PC-9 (cell line): ENCODE measurements around the gene DIRAS1. TPM values are rescaled to one million over a fixed set of nuclear protein-coding genes. Genes with fewer than 3 reads are reported as not detected.

Source experiments
- BruUV-seq: library from RNA; stranded (reverse); fragments of 400-500 nt; replicated peaks from 2 replicates; lab custom pipeline; 2021; lab: Mats Ljungman, UMichigan
- CTCF ChIA-PET: fragments of 300-600 bp; sonication (Branson Sonifier 250); formaldehyde crosslinking; loops from one replicate; lab custom pipeline; 2022; ENCODE audit warnings: antibody characterized with exemption; lab: Charles Lee
- POLR2A ChIA-PET: fragments of 300-600 bp; sonication (Branson Sonifier 250); formaldehyde crosslinking; loops from one replicate; lab custom pipeline; 2022; ENCODE audit warnings: antibody characterized with exemption; ENCODE audit not compliant: unreplicated experiment; lab: Charles Lee
- DNase-seq, 2 experiments: peaks; one replicate each; pipeline versions ENCODE4 v3.0.0 to v3.0.0-alpha.2; 2015 to 2022; ENCODE audit warnings: mixed read lengths in 1 of 2
- H2AFZ ChIP-seq: fragments of 200-600 bp; sonication (generic); 2 replicates; pipeline ENCODE4 v1.8.1; 2017; ENCODE audit warnings: antibody characterized with exemption
- H3F3A ChIP-seq: fragments of 200-600 bp; sonication (generic); 2 replicates; pipeline ENCODE4 v1.8.1; 2017; ENCODE audit warnings: antibody characterized with exemption, mild to moderate bottlenecking, low read depth; ENCODE audit not compliant: insufficient read depth
- H3K27ac ChIP-seq: fragments of 200-600 bp; sonication (generic); 2 replicates; pipeline ENCODE4 v1.6.1; 2016; ENCODE audit warnings: mixed run types
- H3K27me3 ChIP-seq: fragments of 200-600 bp; sonication (generic); 2 replicates; pipeline ENCODE4 v1.6.1; 2016; ENCODE audit warnings: low read depth, mixed run types; ENCODE audit not compliant: insufficient read depth
- H3K36me3 ChIP-seq: fragments of 200-600 bp; sonication (generic); 2 replicates; pipeline ENCODE4 v1.6.1; 2016; ENCODE audit warnings: low read depth, mixed run types
- H3K4me1 ChIP-seq: fragments of 200-600 bp; sonication (generic); replicated peaks from 2 replicates; pipeline ENCODE4 v1.6.1; 2016; ENCODE audit warnings: mixed run types; ENCODE audit not compliant: insufficient read depth
- H3K4me2 ChIP-seq: fragments of 200-600 bp; sonication (generic); 2 replicates; pipeline ENCODE4 v1.6.1; 2017; ENCODE audit warnings: mixed run types
- H3K4me3 ChIP-seq: fragments of 200-600 bp; sonication (generic); 2 replicates; pipeline ENCODE4 v1.6.1; 2016; ENCODE audit warnings: mixed run types
- H3K79me2 ChIP-seq: fragments of 200-600 bp; sonication (generic); 2 replicates; pipeline ENCODE4 v1.6.1; 2017; ENCODE audit warnings: low read depth, mixed run types
- H3K9me2 ChIP-seq: fragments of 200-600 bp; sonication (generic); 2 replicates; pipeline ENCODE4 v1.8.1; 2017; ENCODE audit warnings: mild to moderate bottlenecking; ENCODE audit not compliant: insufficient read depth
- H3K9me3 ChIP-seq: fragments of 200-600 bp; sonication (generic); 2 replicates; pipeline ENCODE4 v1.8.1; 2016; ENCODE audit warnings: low read depth; ENCODE audit not compliant: insufficient read depth
- H4K20me1 ChIP-seq: fragments of 200-600 bp; sonication (generic); 2 replicates; pipeline ENCODE4 v1.8.1; 2017; ENCODE audit not compliant: insufficient read depth
- CTCF ChIP-seq: fragments of 200-600 bp; sonication (generic); conservative IDR thresholded peaks from 2 replicates; pipeline ENCODE4 v1.6.1; 2017; ENCODE audit warnings: mixed run types, antibody characterized with exemption, mild to moderate bottlenecking, moderate library complexity
- EZH2 ChIP-seq: fragments of 200-600 bp; sonication (generic); IDR thresholded peaks from 2 replicates; pipeline ENCODE4 v1.8.0; 2017; ENCODE audit warnings: antibody characterized with exemption, low read depth
- intact Hi-C: fragments of 100-400 bp; cut with micrococcal nuclease; formaldehyde crosslinking; loops from one replicate; pipeline ENCODE4 v1.10.0; 2022; ENCODE audit not compliant: unreplicated experiment
- total RNA-seq: library from RNA; stranded (reverse); gene quantifications from 2 replicates; pipeline ENCODE4 v1.2.3, GENCODE V29; 2021

Gene DIRAS1
- total RNA-seq, 1 experiment from 2014 or later: 0.57 TPM

GRCh38 chr19:2733930-2734588 is 12.9 kb upstream of the DIRAS1 start:
- DNase-seq: no peak
- Histone ChIP-seq H3K4me1 (no peaks in the 10 kb centered on the region), H3F3A (no peaks in the 10 kb centered on the region), H3K27me3 (no peaks in the 10 kb centered on the region), H3K27ac (no peak overlapping the region), H3K9me2 (no peaks in the 10 kb centered on the region), H3K4me2 (no peak overlapping the region), H4K20me1 (no peaks in the 10 kb centered on the region), H3K36me3 (no peaks in the 10 kb centered on the region), H3K79me2 (no peaks in the 10 kb centered on the region), H2AFZ (no peak overlapping the region), H3K9me3 (no peaks in the 10 kb centered on the region), H3K4me3 (no peak overlapping the region)
- ChIA-PET CTCF (no interaction called here), POLR2A (no interaction called here)
- intact Hi-C loops: no loop called here
- TF ChIP-seq CTCF (no peak), EZH2 (no peak)
- no TSS peak for BruUV-seq

- Histone ChIP-seq H3K4me3 (no peak overlapping the region), H3K9me2 (no peaks in the 10 kb centered on the region), H4K20me1 (no peaks in the 10 kb centered on the region), H3K4me2 (no peak overlapping the region), H3K27ac (no peak overlapping the region), H3K4me1 (peaks cover 1% of the 10 kb centered on the region; the same call in 1 of the 2 replicates), H3K27me3 (no peaks in the 10 kb centered on the region), H3K79me2 (no peaks in the 10 kb centered on the region), H3K9me3 (no peaks in the 10 kb centered on the region), H3K36me3 (no peaks in the 10 kb centered on the region), H2AFZ (no peak overlapping the region), H3F3A (no peaks in the 10 kb centered on the region)
- ChIA-PET POLR2A (no interaction called here), CTCF (no interaction called here)
- BruUV-seq: no TSS peak
- TF ChIP-seq CTCF (no peak), EZH2 (no peak)
- intact Hi-C loops: no loop called here
- DNase-seq: no peak
These were observed 11.7 kb upstream of the DIRAS1 start for GRCh38 chr19:2732883-2733282.

- DNase-seq: no peak
- ChIA-PET CTCF (no interaction called here), POLR2A (no interaction called here)
- H3K4me3 ChIP-seq: no peak overlapping the region
- BruUV-seq: no TSS peak
- no peaks in the 10 kb centered on the region for H3K27me3 ChIP-seq
- H3K4me2 ChIP-seq: no peak overlapping the region
- peaks cover 3% of the 10 kb centered on the region; the same call in 1 of the 2 replicates for H3F3A ChIP-seq
- intact Hi-C loops: no loop called here
- no peaks in the 10 kb centered on the region for H3K79me2 ChIP-seq
- H3K4me1 ChIP-seq: peaks cover 8% of the 10 kb centered on the region; the same call in 1 of the 2 replicates
- no peaks in the 10 kb centered on the region for H3K9me2 ChIP-seq
- no peaks in the 10 kb centered on the region for H4K20me1 ChIP-seq
- H3K9me3 ChIP-seq: no peaks in the 10 kb centered on the region
- H3K36me3 ChIP-seq: no peaks in the 10 kb centered on the region
- H2AFZ ChIP-seq: no peak overlapping the region
- TF ChIP-seq CTCF (no peak), EZH2 (no peak)
- H3K27ac ChIP-seq: no peak overlapping the region
These were observed 11.1 kb upstream of the DIRAS1 start for GRCh38 chr19:2732157-2732725.
